Muscle of back (tissue), 13 donors: ENCODE data around the gene ACSM2A. TPM values are rescaled to one million over a fixed set of nuclear protein-coding genes. Genes with fewer than 3 reads are reported as not detected.
"Not testable (repeated sequence)": the region's sequence is repeated elsewhere in the genome, so short reads cannot be mapped to it uniquely, and the experiment has no call there.

Experiments used
- DNase-seq, 3 donors: peaks; one replicate each; pipeline versions ENCODE4 v3.0.0 to v3.0.0-alpha.2; 2013
- long read RNA-seq, 9 donors: transcript quantifications; one replicate each; lab custom pipeline, GENCODE V29; 2026
- polyA plus RNA-seq, 10 donors: library from polyadenylated mRNA; unstranded; fragments of 120-200 nt; gene quantifications; one replicate each; pipeline ENCODE4 v1.2.1, GENCODE V29; 2013; ENCODE audit not compliant: insufficient read length in 10 of 10

The ACSM2A gene, protein sequence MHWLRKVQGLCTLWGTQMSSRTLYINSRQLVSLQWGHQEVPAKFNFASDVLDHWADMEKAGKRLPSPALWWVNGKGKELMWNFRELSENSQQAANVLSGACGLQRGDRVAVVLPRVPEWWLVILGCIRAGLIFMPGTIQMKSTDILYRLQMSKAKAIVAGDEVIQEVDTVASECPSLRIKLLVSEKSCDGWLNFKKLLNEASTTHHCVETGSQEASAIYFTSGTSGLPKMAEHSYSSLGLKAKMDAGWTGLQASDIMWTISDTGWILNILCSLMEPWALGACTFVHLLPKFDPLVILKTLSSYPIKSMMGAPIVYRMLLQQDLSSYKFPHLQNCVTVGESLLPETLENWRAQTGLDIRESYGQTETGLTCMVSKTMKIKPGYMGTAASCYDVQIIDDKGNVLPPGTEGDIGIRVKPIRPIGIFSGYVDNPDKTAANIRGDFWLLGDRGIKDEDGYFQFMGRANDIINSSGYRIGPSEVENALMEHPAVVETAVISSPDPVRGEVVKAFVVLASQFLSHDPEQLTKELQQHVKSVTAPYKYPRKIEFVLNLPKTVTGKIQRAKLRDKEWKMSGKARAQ
- under 1 TPM; 0.12 to 0.62 (median 0.34) TPM for polyA plus RNA-seq
- long read RNA-seq, donor 1, result 0 reads
- long read RNA-seq, donor 2, result 0 reads
- long read RNA-seq, donor 3, result 0 reads
- long read RNA-seq, donor 4, result 0 reads
- long read RNA-seq, donor 5, result 0 reads
- long read RNA-seq, donor 6, result 0 reads
- long read RNA-seq, donor 7, result 0 reads
- long read RNA-seq, donor 8, result 0 reads
- long read RNA-seq, donor 9, result 0 reads

GRCh38 chr16:20451364-20451763, at the start of gene ACSM2A:
Gene ACSM2A (plus strand): TSS chr16:20451521. CDS start chr16:20460115, 8,594 bp downstream.
- not testable (repeated sequence) for DNase-seq

GRCh38 chr16:20402651-20403050, 48.7 kb upstream of the ACSM2A start:
- DNase-seq, result no peak

GRCh38 chr16:20404637-20405036, 46.7 kb upstream of the ACSM2A start, which contains the start of gene PDILT:
Gene PDILT (minus strand): TSS chr16:20404737. CDS start chr16:20399300, 5,437 bp downstream.
- DNase-seq, result no peak

DNA sequence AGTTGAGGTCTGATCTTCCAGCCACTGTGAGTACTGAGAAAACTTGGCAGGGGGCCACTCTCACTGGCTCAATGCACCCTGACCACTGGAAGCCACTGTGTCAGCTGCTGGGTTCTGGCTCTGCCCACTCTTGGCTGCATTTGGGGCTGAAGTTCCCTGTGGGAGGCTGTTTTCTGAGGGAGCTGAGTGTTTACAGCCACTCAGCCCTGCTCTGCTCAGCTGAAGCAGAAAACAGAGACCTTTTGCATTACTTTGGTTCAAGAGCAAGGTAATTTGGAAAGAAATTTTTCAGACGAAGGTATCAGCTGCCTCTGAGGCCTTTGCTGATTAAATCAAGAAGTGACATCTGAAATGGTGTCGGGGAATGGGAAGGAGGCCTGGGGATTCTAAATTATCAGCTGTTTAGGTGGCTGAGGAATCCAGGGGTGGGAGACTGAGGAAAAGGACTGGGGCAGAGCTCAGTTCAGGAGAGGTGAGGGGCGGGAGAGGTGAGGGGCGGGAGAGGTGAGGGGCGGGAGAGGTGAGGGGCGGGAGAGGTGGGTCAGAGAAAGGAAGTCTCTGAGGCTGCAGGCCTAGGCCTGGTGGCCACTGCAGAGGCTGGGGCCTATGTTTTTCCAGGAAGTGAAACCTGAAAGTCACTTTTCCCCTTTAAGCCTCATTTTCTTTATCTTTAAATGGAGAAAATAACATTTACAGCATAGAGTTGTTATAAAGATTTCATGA, 41.8 kb upstream of the ACSM2A start, which contains the start of gene ACSM5:
Gene ACSM5 (plus strand): TSS at position 137 of the 723 bp plus-strand sequence. CDS start 1,951 bp downstream, outside the sequence.
- peak in 1 of 3 donors; percentile 19 for DNase-seq

GRCh38 chr16:20410121-20410723, 41.1 kb upstream of the ACSM2A start:
- no peak for DNase-seq

GRCh38 chr16:20411055-20411454, 40.3 kb upstream of the ACSM2A start:
- DNase-seq, result no peak

GRCh38 chr16:20415541-20415940, 35.8 kb upstream of the ACSM2A start:
- DNase-seq, result no peak

DNA sequence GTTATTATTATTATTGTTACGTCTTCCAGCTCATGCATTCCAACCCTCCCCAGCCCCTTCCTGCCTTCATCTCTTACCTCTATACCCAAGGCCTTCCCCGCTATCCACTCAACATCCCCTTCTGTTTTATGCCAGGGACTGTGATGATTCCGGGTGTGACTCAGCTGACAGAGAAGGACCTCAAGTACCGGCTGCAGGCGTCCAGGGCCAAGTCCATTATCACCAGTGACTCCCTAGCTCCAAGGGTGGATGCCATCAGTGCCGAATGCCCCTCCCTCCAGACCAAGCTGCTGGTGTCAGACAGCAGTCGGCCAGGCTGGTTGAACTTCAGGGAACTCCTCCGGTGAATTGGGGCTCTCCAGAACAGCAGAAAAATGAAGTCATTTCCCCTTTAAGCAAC, 32.2 kb upstream of the ACSM2A start:
- not testable (repeated sequence) for DNase-seq

GRCh38 chr16:20421748-20422147, 29.6 kb upstream of the ACSM2A start:
- DNase-seq, result not testable (repeated sequence)

DNA sequence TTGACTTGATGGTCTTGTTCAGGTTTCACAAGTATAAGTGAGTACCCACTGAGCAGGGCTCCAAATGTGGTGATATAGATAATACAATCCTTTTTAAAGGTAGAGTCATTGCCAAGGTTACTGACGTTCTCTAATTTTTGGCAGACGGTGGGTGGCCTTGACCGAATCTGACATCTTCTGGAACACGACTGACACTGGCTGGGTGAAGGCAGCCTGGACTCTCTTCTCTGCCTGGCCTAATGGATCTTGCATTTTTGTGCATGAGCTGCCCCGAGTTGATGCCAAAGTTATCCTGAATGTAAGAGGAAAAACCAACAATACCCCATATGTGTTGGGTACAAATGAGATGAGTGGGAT, 27.6 kb upstream of the ACSM2A start:
- DNase-seq, result not testable (repeated sequence)

- no peak for DNase-seq
Observed at GRCh38 chr16:20424129-20424866, 27.0 kb upstream of the ACSM2A start.

DNA sequence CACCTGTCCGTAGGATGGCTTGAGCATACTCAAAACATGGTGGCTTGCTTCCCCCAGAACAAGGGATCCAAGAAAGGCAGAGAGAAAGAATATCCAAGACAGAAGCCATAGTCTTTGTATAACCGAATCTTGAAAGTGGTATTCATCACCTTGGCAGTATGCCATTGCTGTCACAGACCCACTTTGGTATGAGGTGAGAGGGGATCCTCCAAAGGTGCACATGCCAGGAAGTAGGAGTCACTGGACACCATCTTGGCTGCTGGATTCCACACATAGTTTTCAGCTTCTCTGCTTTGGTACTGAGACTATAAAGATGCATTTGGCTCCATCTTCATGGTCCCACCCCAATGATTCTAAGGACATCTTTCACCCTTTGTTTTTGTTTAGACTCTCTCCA, 23.9 kb upstream of the ACSM2A start:
- DNase-seq, result not testable (repeated sequence)

GRCh38 chr16:20429499-20429898, 21.8 kb upstream of the ACSM2A start:
- DNase-seq, result not testable (repeated sequence)

GRCh38 chr16:20430480-20430879, 20.8 kb upstream of the ACSM2A start:
- DNase-seq, result not testable (repeated sequence)

DNA sequence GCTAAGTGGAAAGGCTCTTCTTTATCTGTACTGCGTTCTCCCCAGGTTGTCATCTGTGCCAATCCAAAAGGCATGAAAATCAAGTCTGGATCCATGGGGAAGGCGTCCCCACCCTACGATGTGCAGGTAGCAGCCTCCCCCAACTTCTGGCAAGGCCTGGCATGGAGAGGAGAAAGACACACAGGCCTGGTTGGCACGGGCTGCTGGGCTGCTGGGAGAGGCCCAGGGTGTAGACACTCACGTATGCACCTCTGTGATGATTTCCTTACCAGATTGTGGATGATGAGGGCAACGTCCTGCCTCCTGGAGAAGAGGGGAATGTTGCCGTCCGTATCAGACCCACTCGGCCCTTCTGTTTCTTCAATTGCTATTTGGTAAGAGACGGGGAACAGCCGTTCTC, 20.4 kb upstream of the ACSM2A start:
- no peak for DNase-seq

GRCh38 chr16:20438950-20439349, 12.4 kb upstream of the ACSM2A start:
- not testable (repeated sequence) for DNase-seq

GRCh38 chr16:20439820-20440231, 11.5 kb upstream of the ACSM2A start:
- peak in 1 of 3 donors; percentile 53 for DNase-seq

GRCh38 chr16:20440731-20441130, 10.6 kb upstream of the ACSM2A start:
- DNase-seq, result peak in 1 of 3 donors; percentile 20

- peak in 2 of 3 donors; percentile 26 to 41 for DNase-seq
Observed at GRCh38 chr16:20441191-20441590, 10.1 kb upstream of the ACSM2A start.

GRCh38 chr16:20441859-20442258, 9.5 kb upstream of the ACSM2A start:
- not testable (repeated sequence) for DNase-seq
